Ovary (tissue), 9 donors: ENCODE measurements around the gene GET4. TPM values are rescaled to one million over a fixed set of nuclear protein-coding genes. Genes with fewer than 3 reads are reported as not detected.

Experiments
- DNase-seq, 5 donors: peaks; one replicate each; pipeline ENCODE4 v3.0.0-alpha.2; 2019 to 2020
- H3K27ac ChIP-seq, 2 donors: fragments of 200-600 bp; one replicate each; pipeline versions ENCODE4 v1.5.1 to v1.8.0; 2019 to 2022
- H3K27me3 ChIP-seq: fragments of 200-600 bp; one replicate; pipeline ENCODE4 v1.8.0; 2022
- H3K36me3 ChIP-seq: fragments of 200-600 bp; sonication (generic); one replicate; pipeline ENCODE4 v1.5.1; 2019
- H3K4me1 ChIP-seq: one replicate; pipeline ENCODE4 v1.8.1; 2013; ENCODE audit warnings: mild to moderate bottlenecking, moderate library complexity; ENCODE audit not compliant: insufficient read depth
- H3K4me3 ChIP-seq: fragments of 200-600 bp; sonication (generic); one replicate; pipeline ENCODE4 v1.5.1; 2017
- H3K9me3 ChIP-seq, 2 donors: fragments of 200-600 bp in 1 of 2; sonication (generic) in 1 of 2; one replicate each; pipeline versions ENCODE4 v1.5.1 to v1.8.1; 2013 to 2019; ENCODE audit warnings: mild to moderate bottlenecking in 1 of 2, moderate library complexity in 1 of 2
- CTCF ChIP-seq, 3 donors: fragments of 450-650 bp in 2 of 3; fragments of 200-600 bp in 1 of 3; IDR thresholded peaks; one replicate each; pipeline versions ENCODE4 v1.5.1 to v1.8.0; 2016 to 2022; ENCODE audit warnings: antibody characterized with exemption in 3 of 3, mild to moderate bottlenecking in 1 of 3
- EP300 ChIP-seq: sonication (generic); formaldehyde crosslinking; IDR thresholded peaks from one replicate; pipeline ENCODE4 v1.6.1; 2017; ENCODE audit warnings: antibody characterized with exemption
- POLR2A ChIP-seq: fragments of 450-650 bp; IDR thresholded peaks from one replicate; pipeline ENCODE4 v1.6.1; 2017; ENCODE audit warnings: antibody characterized with exemption, mild to moderate bottlenecking, moderate library complexity
- WGBS, 3 donors: extraction: QIAGEN DNeasy Blood & Tissue Kit in 1 of 3; methylation state at CpG; one replicate each; pipeline versions ENCODE4 v1.1.5 to v1.1.7; 2013 to 2017; 5-methylcytosine and 5-hydroxymethylcytosine counted together
- intact Hi-C, 4 donors: fragments of 100-400 bp; cut with DNase I; formaldehyde crosslinking; loops; one replicate each; pipeline versions ENCODE4 v1.11.0 to v1.15.1; 2022 to 2023
- polyA plus RNA-seq, 2 donors: library from polyadenylated mRNA; stranded (reverse); fragments of 200-250 nt in 1 of 2; fragments of 350-450 nt in 1 of 2; fragmentation: Illumina TruSeq in 1 of 2; extraction: RNeasy Lipid Tissue Mini Kit (QIAGEN cat#74804) in 1 of 2; gene quantifications; one replicate each; pipeline ENCODE4 v1.2.3, GENCODE V29; 2013 to 2014
- total RNA-seq, 7 donors: library from RNA; depleted of rRNA in 2 of 7; stranded (reverse); fragments of >200 nt in 2 of 7; fragmentation: NEBNext Ultra II Directional in 3 of 7; extraction: Animal tissue kit (Norgen Biotek cat#: 25700) in 3 of 7; gene quantifications; one replicate each; pipeline versions ENCODE4 v1.1.0 to v1.2.4, GENCODE V29; 2016 to 2023
- donor health status: DM: no; HTN: no; CAD: no; lungs with moderate emphysema.
- donor health status: DM: no; HTN: no; CAD: no.
- donor health status: Bipolar disorder and iron deficiency.
- donor health status: DM: yes; HTN: yes; CAD: no.
- donor health status: DM: no; HTN: no; CAD: no.
- donor health status: DM: yes; HTN: yes; CAD: no.

The GET4 gene
- total and polyA plus RNA-seq, 9 donors = 7.2 to 37.6 (median 30.4) TPM

DNA sequence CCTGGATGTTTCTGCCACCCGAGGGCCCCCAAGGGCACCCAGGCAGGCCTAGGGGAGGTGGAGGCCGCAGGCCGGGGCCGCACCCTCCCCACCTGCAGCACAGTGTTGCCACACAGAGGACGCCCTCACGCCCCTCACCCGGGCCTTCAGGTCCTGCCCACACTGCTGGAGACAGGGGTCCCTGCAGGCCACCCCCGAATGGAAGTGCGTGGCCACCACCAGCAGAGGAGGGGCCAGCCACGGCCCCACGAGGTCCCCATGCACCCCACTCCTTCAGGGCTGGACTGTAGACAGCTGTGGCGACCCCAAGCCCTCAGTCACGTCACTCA, 42.7 kb downstream of the GET4 start:
- Histone ChIP-seq H3K27ac (no peak overlapping the region), H3K36me3 (no peaks in the 10 kb centered on the region), H3K9me3 (no peaks in the 10 kb centered on the region), H3K4me1 (no peaks in the 10 kb centered on the region), H3K4me3 (no peak overlapping the region), H3K27me3 (no peaks in the 10 kb centered on the region)
- intact Hi-C loops = loop anchor here in 1 of 4 donors (10.0 kb wide), 1 partner anchor 146 kb away; no protein-coding TSS in a partner anchor
- 80 to 83% (median 82%) methylated on average over 13 of the region's 13 CpGs for WGBS, 3 donors
- TF ChIP-seq EP300 = no peak
- TF ChIP-seq POLR2A = no peak
- no peak for TF ChIP-seq CTCF (IDR thresholded peaks at IDR 0.05)
- DNase-seq = peak in 4 of 5 donors; percentile 1 to 24 (median 6)

GRCh38 chr7:919924-920341, 43.6 kb downstream of the GET4 start:
- 61 to 76% (median 71%) methylated on average over 24 to 26 of the region's 26 CpGs for WGBS, 3 donors
- no peak overlapping the region for H3K27ac ChIP-seq
- TF ChIP-seq CTCF (IDR thresholded peaks at IDR 0.05) = no peak
- no peak for TF ChIP-seq POLR2A
- TF ChIP-seq EP300 = no peak
- no peak overlapping the region for H3K4me3 ChIP-seq
- no peaks in the 10 kb centered on the region for H3K36me3 ChIP-seq
- DNase-seq = peak in 4 of 5 donors; percentile 5 to 28 (median 14)
- no peaks in the 10 kb centered on the region for H3K27me3 ChIP-seq
- H3K4me1 ChIP-seq = peaks cover 2% of the 10 kb centered on the region
- no peaks in the 10 kb centered on the region for H3K9me3 ChIP-seq
- intact Hi-C loops = loop anchor here in 1 of 4 donors (10.0 kb wide), 1 partner anchor 145 kb away; no protein-coding TSS in a partner anchor

GRCh38 chr7:920351-921070, 44.2 kb downstream of the GET4 start:
- WGBS, 3 donors = 80 to 87% (median 83%) methylated on average over 40 of the region's 40 CpGs
- intact Hi-C loops = no loop called here
- no peak overlapping the region for H3K27ac ChIP-seq
- no peaks in the 10 kb centered on the region for H3K9me3 ChIP-seq
- no peak overlapping the region for H3K4me3 ChIP-seq
- no peaks in the 10 kb centered on the region for H3K36me3 ChIP-seq
- DNase-seq = peak in 4 of 5 donors; percentile 6 to 33 (median 14)
- no peaks in the 10 kb centered on the region for H3K27me3 ChIP-seq
- TF ChIP-seq CTCF (IDR thresholded peaks at IDR 0.05) (no peak), POLR2A (no peak), EP300 (no peak)
- H3K4me1 ChIP-seq = peaks cover 2% of the 10 kb centered on the region

- 90 to 92% (median 91%) methylated on average over 15 of the region's 15 CpGs for WGBS, 3 donors
- Histone ChIP-seq H3K27ac (no peak overlapping the region), H3K9me3 (no peaks in the 10 kb centered on the region), H3K4me1 (peaks cover 2% of the 10 kb centered on the region), H3K36me3 (no peaks in the 10 kb centered on the region), H3K4me3 (no peak overlapping the region), H3K27me3 (no peaks in the 10 kb centered on the region)
- no peak for TF ChIP-seq CTCF (IDR thresholded peaks at IDR 0.05)
- no peak for TF ChIP-seq EP300
- TF ChIP-seq POLR2A = no peak
- peak in 3 of 5 donors; percentile 1 to 34 (median 4) for DNase-seq
- intact Hi-C loops = no loop called here
Observed at GRCh38 chr7:921071-921461, 44.7 kb downstream of the GET4 start.
